Measurements from ENCODE around the gene MEGF6.
"Not testable (repeated sequence)": the region's sequence is repeated elsewhere in the genome, so short reads cannot be mapped to it uniquely, and the experiment has no call there.

The MEGF6 gene

DNA sequence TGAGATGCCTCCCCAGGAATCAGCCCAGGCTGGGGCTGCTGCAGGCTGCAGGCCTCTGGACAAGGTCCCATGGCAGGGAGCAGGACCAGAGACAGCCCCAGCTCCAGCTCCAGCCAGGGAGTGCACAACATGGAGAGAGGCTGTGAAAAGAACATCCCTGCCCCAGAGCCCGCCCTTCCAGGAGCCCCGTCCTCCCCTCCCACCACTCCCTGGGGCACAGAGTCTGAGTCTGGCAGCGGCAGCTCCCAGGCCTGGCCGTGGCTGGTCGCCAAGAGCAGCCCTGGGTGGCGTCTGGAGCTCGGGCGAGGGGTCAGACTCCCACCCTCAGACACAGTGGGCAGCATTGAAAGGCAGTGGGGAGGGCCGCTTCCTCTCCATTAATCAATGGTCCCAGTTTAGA, 37.8 kb downstream of the MEGF6 start (continued):
- TF ChIP-seq, protein P1, sequence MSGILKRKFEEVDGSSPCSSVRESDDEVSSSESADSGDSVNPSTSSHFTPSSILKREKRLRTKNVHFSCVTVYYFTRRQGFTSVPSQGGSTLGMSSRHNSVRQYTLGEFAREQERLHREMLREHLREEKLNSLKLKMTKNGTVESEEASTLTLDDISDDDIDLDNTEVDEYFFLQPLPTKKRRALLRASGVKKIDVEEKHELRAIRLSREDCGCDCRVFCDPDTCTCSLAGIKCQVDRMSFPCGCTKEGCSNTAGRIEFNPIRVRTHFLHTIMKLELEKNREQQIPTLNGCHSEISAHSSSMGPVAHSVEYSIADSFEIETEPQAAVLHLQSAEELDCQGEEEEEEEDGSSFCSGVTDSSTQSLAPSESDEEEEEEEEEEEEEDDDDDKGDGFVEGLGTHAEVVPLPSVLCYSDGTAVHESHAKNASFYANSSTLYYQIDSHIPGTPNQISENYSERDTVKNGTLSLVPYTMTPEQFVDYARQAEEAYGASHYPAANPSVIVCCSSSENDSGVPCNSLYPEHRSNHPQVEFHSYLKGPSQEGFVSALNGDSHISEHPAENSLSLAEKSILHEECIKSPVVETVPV (CRISPR knock-in tag; IDR thresholded peaks at IDR 0.05) = no peak
- TF ChIP-seq TCF4 (CRISPR knock-in tag; IDR thresholded peaks at IDR 0.05; ENCODE audit: borderline replicate concordance) (no peak), ZNF70 (CRISPR knock-in tag; IDR thresholded peaks at IDR 0.05) (no peak), GLIS3 (CRISPR knock-in tag; IDR thresholded peaks at IDR 0.05) (no peak), SNAI2 (CRISPR knock-in tag; IDR thresholded peaks at IDR 0.05) (no peak), ZNF565 (CRISPR knock-in tag; conservative IDR thresholded peaks at IDR 0.05; ENCODE audit: low read depth) (no peak), CREB5 (CRISPR knock-in tag; IDR thresholded peaks at IDR 0.05; ENCODE audit: low read depth) (no peak)

DNA sequence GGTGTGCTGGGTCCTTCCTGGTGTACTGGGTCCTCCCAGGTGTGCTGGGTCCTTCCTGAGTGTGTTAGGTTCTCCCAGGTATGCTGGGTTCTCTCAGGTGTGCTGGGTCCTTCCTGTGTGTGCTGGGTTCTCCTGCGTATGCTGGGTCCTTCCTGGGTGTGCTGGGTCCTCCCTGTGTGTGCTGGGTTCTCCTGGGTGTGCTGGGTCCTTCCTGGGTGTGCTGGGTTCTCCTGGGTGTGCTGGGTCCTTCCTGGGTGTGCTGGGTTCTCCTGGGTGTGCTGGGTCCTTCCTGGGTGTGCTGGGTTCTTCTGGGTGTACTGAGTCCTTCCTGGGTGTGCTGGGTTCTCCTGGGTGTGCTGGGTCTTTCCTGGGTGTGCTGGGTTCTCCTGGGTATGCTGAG, 38.7 kb downstream of the MEGF6 start:
- not testable (repeated sequence) for ATAC-seq

- no peak for ATAC-seq
- TF ChIP-seq ZNF8 (CRISPR knock-in tag; IDR thresholded peaks at IDR 0.05) (no peak), ISL1 (CRISPR knock-in tag; IDR thresholded peaks at IDR 0.05) (no peak), GLIS3 (CRISPR knock-in tag; IDR thresholded peaks at IDR 0.05) (no peak), TCF4 (CRISPR knock-in tag; IDR thresholded peaks at IDR 0.05; ENCODE audit: borderline replicate concordance) (no peak)
- TF ChIP-seq, protein P2, sequence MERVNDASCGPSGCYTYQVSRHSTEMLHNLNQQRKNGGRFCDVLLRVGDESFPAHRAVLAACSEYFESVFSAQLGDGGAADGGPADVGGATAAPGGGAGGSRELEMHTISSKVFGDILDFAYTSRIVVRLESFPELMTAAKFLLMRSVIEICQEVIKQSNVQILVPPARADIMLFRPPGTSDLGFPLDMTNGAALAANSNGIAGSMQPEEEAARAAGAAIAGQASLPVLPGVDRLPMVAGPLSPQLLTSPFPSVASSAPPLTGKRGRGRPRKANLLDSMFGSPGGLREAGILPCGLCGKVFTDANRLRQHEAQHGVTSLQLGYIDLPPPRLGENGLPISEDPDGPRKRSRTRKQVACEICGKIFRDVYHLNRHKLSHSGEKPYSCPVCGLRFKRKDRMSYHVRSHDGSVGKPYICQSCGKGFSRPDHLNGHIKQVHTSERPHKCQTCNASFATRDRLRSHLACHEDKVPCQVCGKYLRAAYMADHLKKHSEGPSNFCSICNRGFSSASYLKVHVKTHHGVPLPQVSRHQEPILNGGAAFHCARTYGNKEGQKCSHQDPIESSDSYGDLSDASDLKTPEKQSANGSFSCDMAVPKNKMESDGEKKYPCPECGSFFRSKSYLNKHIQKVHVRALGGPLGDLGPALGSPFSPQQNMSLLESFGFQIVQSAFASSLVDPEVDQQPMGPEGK (CRISPR knock-in tag; IDR thresholded peaks at IDR 0.05; ENCODE audit: borderline replicate concordance) = no peak
- TF ChIP-seq, protein P3, sequence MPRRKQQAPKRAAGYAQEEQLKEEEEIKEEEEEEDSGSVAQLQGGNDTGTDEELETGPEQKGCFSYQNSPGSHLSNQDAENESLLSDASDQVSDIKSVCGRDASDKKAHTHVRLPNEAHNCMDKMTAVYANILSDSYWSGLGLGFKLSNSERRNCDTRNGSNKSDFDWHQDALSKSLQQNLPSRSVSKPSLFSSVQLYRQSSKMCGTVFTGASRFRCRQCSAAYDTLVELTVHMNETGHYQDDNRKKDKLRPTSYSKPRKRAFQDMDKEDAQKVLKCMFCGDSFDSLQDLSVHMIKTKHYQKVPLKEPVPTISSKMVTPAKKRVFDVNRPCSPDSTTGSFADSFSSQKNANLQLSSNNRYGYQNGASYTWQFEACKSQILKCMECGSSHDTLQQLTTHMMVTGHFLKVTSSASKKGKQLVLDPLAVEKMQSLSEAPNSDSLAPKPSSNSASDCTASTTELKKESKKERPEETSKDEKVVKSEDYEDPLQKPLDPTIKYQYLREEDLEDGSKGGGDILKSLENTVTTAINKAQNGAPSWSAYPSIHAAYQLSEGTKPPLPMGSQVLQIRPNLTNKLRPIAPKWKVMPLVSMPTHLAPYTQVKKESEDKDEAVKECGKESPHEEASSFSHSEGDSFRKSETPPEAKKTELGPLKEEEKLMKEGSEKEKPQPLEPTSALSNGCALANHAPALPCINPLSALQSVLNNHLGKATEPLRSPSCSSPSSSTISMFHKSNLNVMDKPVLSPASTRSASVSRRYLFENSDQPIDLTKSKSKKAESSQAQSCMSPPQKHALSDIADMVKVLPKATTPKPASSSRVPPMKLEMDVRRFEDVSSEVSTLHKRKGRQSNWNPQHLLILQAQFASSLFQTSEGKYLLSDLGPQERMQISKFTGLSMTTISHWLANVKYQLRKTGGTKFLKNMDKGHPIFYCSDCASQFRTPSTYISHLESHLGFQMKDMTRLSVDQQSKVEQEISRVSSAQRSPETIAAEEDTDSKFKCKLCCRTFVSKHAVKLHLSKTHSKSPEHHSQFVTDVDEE (CRISPR knock-in tag; IDR thresholded peaks at IDR 0.05) = no peak
These were observed 40.0 kb downstream of the MEGF6 start for GRCh38 chr1:3571263-3571662.

DNA sequence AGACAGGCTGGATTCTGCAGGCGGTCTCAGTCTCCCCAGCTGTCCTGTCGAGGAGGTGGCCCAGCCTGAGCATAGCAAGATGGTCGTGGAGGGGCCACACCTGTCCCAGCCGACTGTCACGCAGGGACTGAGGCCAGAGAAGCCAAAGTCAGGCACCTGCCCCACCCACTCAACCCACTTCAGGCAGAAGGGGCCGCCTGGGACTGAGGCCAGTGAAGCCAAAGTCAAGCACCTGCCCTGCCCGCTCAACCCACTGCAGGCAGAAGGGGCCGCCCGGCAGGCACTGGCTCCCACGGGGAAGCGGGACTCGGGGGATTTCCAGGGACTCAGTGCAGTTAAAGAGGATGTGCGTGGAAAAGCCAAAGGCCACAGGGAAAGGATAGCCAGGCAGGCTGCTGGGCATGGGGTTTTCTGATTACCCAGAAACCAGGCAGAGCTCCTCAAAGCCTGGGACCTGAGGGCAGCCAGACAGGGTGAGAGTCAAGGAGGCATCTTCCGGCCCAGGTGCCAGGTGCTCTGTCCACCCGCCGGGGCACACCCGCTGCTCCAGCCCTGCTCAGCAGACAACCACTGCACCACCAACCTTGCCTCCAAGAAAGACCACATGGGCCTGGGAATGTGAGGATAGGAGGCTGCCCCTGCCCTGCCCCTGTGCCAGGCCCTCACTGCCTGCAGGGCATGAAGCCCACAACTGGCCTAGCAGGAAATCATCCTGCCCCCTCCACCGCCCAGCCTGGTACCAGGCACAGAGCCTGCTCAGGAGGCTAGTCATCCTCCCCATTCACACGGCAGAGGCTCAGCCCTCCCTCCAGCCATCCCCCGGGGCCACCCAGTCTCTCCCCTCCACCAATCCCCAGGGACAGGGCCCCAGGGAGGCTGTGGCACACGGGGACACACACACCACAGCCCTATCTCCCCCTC, 41.0 kb downstream of the MEGF6 start:
- TF ChIP-seq ZNF70 (CRISPR knock-in tag; IDR thresholded peaks at IDR 0.05) (no peak), TCF4 (CRISPR knock-in tag; IDR thresholded peaks at IDR 0.05; ENCODE audit: borderline replicate concordance) (no peak), GLIS3 (CRISPR knock-in tag; IDR thresholded peaks at IDR 0.05) (no peak), ZNF8 (CRISPR knock-in tag; IDR thresholded peaks at IDR 0.05) (no peak), ESRRG (CRISPR knock-in tag; IDR thresholded peaks at IDR 0.05) (no peak), POU6F1 (CRISPR knock-in tag; IDR thresholded peaks at IDR 0.05; ENCODE audit: borderline replicate concordance, low read depth) (no peak), TOX (CRISPR knock-in tag; IDR thresholded peaks at IDR 0.05; ENCODE audit: borderline replicate concordance) (no peak), ZNF565 (CRISPR knock-in tag; conservative IDR thresholded peaks at IDR 0.05; ENCODE audit: low read depth) (no peak), OSR1 (CRISPR knock-in tag; IDR thresholded peaks at IDR 0.05) (no peak), ZC3H10 (CRISPR knock-in tag; IDR thresholded peaks at IDR 0.05) (no peak), RARB (CRISPR knock-in tag; IDR thresholded peaks at IDR 0.05) (no peak), BACH2 (CRISPR knock-in tag; IDR thresholded peaks at IDR 0.05; ENCODE audit: borderline replicate concordance) (no peak), PPARA (CRISPR knock-in tag; IDR thresholded peaks at IDR 0.05; ENCODE audit: borderline replicate concordance) (no peak), SNAI2 (CRISPR knock-in tag; IDR thresholded peaks at IDR 0.05) (no peak), ISL1 (CRISPR knock-in tag; IDR thresholded peaks at IDR 0.05) (no peak), ARNTL (CRISPR knock-in tag; IDR thresholded peaks at IDR 0.05; ENCODE audit: borderline replicate concordance, low read depth) (no peak)
- TF ChIP-seq, protein P2 (CRISPR knock-in tag; IDR thresholded peaks at IDR 0.05; ENCODE audit: borderline replicate concordance) = no peak
- TF ChIP-seq, protein P1 (CRISPR knock-in tag; IDR thresholded peaks at IDR 0.05) = no peak
- ATAC-seq = no peak

Measured in SK-N-SH treated with all-trans-retinoic acid at 6 μM for 48 hours (cell line).